ENCODE data around the gene NR0B1. TPM values are rescaled to one million over a fixed set of nuclear protein-coding genes. Genes with fewer than 3 reads are reported as not detected.

Gene NR0B1
- polyA plus RNA-seq, 1 of the 3 experiments (the other 2 are of a cell fraction) = 2.2 TPM

DNA sequence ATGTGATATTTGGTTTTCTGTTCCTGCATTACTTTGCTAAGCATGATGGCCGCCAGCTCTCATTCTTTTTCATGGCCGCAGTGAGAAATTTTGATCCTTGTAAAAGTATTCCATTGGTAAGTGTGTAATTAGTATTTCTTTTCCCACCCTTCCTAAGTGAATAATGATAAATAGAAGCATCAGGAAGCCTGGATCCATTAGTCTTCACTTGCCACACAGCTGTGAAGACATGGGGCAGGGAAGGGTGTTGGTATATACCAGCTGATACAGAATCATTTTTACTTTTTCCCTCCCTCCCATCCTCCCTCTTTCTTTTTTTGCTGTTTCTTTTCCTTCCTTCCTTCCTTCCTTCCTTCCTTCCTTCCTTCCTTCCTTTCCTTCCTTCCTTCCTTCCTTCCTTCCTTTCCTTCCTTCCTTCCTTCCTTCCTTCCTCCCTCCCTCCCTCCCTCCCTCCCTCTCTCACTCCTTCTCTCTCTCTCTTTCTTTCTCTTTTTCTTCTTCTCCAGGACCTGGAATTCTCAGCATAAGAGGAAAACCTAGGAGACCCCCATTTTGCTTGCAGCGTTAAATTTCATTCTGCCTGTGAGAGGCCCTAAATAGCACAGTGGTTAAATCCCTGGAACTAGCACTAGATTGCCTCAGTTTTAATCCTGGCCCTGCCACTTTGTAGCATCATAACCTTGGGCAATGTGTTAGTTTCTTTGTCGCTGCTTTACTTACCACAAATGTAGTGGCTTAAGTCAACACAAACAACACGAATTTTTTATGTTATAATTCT lies 1.4 kb upstream of the NR0B1 start (continued):
- TF ChIP-seq, protein P1, sequence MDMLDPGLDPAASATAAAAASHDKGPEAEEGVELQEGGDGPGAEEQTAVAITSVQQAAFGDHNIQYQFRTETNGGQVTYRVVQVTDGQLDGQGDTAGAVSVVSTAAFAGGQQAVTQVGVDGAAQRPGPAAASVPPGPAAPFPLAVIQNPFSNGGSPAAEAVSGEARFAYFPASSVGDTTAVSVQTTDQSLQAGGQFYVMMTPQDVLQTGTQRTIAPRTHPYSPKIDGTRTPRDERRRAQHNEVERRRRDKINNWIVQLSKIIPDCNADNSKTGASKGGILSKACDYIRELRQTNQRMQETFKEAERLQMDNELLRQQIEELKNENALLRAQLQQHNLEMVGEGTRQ (IDR thresholded peaks at IDR 0.05; ENCODE audit: borderline replicate concordance, low read depth, low read length) = no peak
- TF ChIP-seq, protein P2, sequence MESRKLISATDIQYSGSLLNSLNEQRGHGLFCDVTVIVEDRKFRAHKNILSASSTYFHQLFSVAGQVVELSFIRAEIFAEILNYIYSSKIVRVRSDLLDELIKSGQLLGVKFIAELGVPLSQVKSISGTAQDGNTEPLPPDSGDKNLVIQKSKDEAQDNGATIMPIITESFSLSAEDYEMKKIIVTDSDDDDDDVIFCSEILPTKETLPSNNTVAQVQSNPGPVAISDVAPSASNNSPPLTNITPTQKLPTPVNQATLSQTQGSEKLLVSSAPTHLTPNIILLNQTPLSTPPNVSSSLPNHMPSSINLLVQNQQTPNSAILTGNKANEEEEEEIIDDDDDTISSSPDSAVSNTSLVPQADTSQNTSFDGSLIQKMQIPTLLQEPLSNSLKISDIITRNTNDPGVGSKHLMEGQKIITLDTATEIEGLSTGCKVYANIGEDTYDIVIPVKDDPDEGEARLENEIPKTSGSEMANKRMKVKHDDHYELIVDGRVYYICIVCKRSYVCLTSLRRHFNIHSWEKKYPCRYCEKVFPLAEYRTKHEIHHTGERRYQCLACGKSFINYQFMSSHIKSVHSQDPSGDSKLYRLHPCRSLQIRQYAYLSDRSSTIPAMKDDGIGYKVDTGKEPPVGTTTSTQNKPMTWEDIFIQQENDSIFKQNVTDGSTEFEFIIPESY (IDR thresholded peaks at IDR 0.05; ENCODE audit: borderline replicate concordance, low read depth) = no peak
- TF ChIP-seq GATA2 (CRISPR knock-in tag; IDR thresholded peaks at IDR 0.05) = no peak

DNA sequence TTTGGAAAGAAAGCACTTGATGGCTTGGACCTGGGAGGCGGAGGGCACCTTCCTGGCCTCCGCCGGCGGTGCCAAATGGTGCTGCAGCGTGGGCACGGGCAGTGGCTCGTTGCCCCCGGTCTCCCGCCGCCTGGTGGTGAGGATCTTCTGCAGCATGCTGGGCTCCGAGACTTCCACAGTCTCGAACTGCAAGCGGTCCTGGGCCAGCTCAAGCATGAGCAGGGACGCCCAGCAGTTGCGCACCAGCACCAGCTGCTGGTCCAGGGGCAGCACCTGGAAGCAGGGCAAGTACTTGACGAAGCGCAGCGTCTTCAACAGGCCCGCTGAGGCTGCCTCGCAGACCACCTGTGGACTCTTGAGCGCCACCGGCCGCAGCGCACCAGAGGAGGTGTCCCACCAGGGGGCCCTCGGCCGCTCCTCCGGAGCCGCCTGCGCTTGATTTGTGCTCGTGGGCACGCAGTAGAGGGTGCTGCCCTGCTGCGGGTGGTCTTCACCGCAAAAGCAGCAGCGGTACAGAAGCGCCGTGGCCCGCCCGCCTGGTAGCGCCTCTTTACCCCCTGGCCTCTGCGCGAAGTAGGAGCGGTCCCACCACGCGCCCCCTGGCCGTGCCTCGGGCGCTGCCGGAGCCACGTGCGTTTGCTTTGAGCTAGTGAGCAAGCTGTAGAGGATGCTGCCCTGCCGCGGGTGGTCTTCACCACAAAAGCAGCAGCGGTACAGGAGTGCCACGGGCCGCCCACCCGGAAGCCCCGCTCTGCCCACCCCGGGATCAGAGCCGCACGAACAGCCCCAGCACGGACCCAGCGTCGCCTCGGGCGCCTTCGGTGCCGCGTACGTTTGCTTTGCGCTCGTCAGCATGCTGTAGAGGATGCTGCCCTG lies 689 bp downstream of the NR0B1 start:
- H4K20me1 ChIP-seq (ENCODE audit: insufficient read depth) = no peaks in the 10 kb centered on the region
- H3K27ac ChIP-seq (ENCODE audit: low read depth in 2 of 2, low read length in 1 of 2) = no peak overlapping the region
- no peaks in the 10 kb centered on the region for H3K9me2 ChIP-seq
- H3F3A ChIP-seq (replicated peaks; ENCODE audit: insufficient read depth) = no peaks in the 10 kb centered on the region
- no peaks in the 10 kb centered on the region for H3K79me2 ChIP-seq (ENCODE audit: insufficient read depth)
- peak overlapping the region; percentile 39 to 46; a peak in 3 of 4 replicates for H3K4me3 ChIP-seq (ENCODE audit: low read depth in 2 of 2, low read length in 1 of 2)
- no peak for TF ChIP-seq RAD21 (IDR thresholded peaks at IDR 0.05; ENCODE audit: low read length)
- TF ChIP-seq, protein P3, sequence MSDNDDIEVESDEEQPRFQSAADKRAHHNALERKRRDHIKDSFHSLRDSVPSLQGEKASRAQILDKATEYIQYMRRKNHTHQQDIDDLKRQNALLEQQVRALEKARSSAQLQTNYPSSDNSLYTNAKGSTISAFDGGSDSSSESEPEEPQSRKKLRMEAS (IDR thresholded peaks at IDR 0.05; ENCODE audit: low read depth) = peak; percentile 71
- TF ChIP-seq, protein P4, sequence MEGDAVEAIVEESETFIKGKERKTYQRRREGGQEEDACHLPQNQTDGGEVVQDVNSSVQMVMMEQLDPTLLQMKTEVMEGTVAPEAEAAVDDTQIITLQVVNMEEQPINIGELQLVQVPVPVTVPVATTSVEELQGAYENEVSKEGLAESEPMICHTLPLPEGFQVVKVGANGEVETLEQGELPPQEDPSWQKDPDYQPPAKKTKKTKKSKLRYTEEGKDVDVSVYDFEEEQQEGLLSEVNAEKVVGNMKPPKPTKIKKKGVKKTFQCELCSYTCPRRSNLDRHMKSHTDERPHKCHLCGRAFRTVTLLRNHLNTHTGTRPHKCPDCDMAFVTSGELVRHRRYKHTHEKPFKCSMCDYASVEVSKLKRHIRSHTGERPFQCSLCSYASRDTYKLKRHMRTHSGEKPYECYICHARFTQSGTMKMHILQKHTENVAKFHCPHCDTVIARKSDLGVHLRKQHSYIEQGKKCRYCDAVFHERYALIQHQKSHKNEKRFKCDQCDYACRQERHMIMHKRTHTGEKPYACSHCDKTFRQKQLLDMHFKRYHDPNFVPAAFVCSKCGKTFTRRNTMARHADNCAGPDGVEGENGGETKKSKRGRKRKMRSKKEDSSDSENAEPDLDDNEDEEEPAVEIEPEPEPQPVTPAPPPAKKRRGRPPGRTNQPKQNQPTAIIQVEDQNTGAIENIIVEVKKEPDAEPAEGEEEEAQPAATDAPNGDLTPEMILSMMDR (IDR thresholded peaks at IDR 0.05) = peak; percentile 50
- no peak for TF ChIP-seq TAF1 (IDR thresholded peaks at IDR 0.05; ENCODE audit: borderline replicate concordance, low read depth, low read length)
- TF ChIP-seq MEF2A (IDR thresholded peaks at IDR 0.05; ENCODE audit: borderline replicate concordance, low read depth) = no peak
- no peak for TF ChIP-seq RFX5 (IDR thresholded peaks at IDR 0.05; ENCODE audit: low read length)
- TF ChIP-seq NRF1 (IDR thresholded peaks at IDR 0.05; ENCODE audit: low read depth, low read length) = no peak
- no peak overlapping the region; the same call in 1 of the 2 replicates for H2AFZ ChIP-seq (ENCODE audit: low read depth)
- DNase-seq = peak; percentile 26
- H3K27me3 ChIP-seq (ENCODE audit: insufficient read depth) = peaks cover 17% of the 10 kb centered on the region
- POLR2A ChIA-PET = no interaction called here
- H3K36me3 ChIP-seq (replicated peaks in 1 of 2; ENCODE audit: control insufficient read depth in 1 of 2, insufficient read depth in 2 of 2, low read length in 1 of 2) = no peaks in the 10 kb centered on the region
- CTCF ChIA-PET = interaction anchor here (0.7 kb wide), 1 partner anchor 20 kb away, joined by 3 read pairs; no protein-coding TSS in a partner anchor
- H3K4me2 ChIP-seq = peak overlapping the region; percentile 63
- no peaks in the 10 kb centered on the region for H3K9me3 ChIP-seq
- no peak overlapping the region for H3K9ac ChIP-seq
- no peaks in the 10 kb centered on the region for H3K4me1 ChIP-seq (ENCODE audit: control insufficient read depth in 1 of 2, insufficient read depth in 2 of 2, low read depth in 1 of 2, low read length in 1 of 2)
- whole genome bisulfite sequencing (ENCODE audit: low lambda C conversion rate) = 28% methylated on average over 22 of the region's 71 CpGs
